ENCODE measurements around the gene SCD5.

DNA sequence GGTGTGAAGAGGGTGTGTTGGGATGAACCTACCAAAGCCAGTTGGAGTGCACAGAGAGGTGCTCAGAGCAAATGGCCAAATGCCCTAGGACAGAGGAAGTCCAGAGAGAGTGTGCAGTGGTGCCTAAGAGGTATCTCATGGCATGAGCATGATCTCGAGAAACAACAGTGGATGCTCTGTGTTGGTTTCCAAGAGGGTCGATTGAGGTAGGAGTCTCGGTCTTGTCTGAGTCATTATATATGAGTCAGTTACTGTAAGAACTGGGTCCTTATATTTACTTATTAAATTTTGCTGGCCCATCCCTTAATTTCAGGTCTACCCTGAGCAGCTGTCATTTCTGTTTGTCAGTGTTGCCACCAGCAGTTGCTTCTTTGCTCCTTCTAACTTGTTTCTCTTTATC, 150.2 kb downstream of the SCD5 start:
- TF ChIP-seq, protein P1, sequence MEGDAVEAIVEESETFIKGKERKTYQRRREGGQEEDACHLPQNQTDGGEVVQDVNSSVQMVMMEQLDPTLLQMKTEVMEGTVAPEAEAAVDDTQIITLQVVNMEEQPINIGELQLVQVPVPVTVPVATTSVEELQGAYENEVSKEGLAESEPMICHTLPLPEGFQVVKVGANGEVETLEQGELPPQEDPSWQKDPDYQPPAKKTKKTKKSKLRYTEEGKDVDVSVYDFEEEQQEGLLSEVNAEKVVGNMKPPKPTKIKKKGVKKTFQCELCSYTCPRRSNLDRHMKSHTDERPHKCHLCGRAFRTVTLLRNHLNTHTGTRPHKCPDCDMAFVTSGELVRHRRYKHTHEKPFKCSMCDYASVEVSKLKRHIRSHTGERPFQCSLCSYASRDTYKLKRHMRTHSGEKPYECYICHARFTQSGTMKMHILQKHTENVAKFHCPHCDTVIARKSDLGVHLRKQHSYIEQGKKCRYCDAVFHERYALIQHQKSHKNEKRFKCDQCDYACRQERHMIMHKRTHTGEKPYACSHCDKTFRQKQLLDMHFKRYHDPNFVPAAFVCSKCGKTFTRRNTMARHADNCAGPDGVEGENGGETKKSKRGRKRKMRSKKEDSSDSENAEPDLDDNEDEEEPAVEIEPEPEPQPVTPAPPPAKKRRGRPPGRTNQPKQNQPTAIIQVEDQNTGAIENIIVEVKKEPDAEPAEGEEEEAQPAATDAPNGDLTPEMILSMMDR (IDR thresholded peaks at IDR 0.05; ENCODE audit: poor library complexity, severe bottlenecking): no peak
- TF ChIP-seq EZH2 (IDR thresholded peaks at IDR 0.05; ENCODE audit: borderline replicate concordance, insufficient read depth, low read length, poor library complexity, severe bottlenecking): no peak

Data from neural cell (in vitro differentiated cells).